CD4-positive, alpha-beta T cell treated with Interleukin-2 at 100 ng/mL for 4 hours (primary cell): ENCODE data around the gene NFIC.
A peak's percentile ranks its signal among the peaks of the same experiment; 100 is the strongest.

Experiments
- DNase-seq: peaks from one replicate; pipeline ENCODE4 v3.0.0-alpha.2; 2020; ENCODE audit warnings: low spot score

Gene NFIC

DNA sequence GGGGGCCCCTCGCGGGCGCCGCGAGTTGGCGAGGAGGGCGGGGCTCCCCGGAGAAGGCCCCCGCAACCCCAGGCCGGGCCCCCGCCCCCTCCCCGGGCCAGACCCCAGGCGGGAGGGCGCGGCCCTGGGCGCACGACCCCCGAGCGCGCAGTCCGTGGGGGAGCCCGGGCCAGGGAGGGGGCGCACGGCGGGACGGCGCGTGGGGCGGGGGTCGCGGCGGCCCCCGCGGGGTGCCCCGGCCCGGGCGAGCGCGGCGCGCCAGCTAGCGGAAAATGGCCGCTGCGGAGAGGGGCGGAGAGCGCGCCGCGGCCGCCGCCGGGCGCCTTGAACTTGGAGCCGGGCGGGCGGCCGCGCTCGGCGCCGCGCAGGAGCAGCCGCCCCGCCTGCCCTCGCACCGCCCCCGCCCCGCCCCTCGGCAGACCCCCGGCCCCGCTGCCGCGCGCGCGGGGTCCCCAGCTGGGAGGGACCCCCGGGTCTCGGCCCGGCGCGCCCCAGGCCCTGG, 6.4 kb upstream of the NFIC start:
- no peak for DNase-seq

DNA sequence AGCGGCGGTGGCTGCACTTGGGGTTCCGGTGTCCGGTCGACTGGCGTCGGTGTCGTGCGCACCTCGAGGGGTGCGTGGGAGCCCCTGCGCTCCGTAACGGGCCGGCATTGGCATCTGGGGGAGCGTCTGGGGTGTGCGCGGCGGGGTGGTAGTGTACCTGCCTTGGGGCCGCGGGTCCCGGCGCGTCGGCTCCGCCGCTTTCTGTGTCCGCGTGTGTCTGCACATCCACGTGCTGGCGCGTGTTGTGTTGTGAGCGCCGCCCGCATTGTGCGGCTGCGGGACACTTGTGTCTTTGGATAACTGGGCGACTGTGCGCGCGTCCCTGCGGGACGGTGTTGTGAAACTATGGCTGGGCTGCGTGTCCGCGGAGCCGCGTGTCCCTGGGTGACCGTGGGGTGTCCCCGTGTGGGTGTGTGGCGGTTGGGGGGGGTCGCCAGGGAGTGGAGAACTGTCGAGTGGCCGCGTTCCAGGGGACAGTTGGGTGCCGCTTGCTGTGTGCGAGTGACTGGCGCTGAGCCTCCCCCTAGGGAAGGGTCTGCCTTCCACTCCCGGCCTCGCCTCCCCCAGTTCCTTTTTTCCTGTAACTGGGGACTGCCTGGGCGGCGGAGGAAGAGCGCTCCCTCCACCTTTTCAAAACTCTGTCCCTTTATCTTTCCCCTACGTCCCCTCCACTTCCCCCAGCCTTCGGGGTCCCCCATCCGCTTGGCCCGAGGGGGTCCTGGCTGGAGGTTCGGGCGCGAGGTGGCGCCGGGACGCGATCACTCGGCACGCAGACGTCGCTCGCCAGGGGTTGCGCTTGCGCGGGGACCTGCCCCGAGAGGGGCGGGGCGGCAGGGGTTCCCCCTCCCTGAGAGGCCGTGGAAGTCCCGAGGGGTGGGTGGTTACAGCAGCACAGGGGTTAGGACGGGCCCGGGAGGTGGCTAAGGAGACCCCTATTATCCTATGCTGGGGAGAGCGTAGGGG, 5.7 kb upstream of the NFIC start:
- peak; percentile 76 for DNase-seq

DNA sequence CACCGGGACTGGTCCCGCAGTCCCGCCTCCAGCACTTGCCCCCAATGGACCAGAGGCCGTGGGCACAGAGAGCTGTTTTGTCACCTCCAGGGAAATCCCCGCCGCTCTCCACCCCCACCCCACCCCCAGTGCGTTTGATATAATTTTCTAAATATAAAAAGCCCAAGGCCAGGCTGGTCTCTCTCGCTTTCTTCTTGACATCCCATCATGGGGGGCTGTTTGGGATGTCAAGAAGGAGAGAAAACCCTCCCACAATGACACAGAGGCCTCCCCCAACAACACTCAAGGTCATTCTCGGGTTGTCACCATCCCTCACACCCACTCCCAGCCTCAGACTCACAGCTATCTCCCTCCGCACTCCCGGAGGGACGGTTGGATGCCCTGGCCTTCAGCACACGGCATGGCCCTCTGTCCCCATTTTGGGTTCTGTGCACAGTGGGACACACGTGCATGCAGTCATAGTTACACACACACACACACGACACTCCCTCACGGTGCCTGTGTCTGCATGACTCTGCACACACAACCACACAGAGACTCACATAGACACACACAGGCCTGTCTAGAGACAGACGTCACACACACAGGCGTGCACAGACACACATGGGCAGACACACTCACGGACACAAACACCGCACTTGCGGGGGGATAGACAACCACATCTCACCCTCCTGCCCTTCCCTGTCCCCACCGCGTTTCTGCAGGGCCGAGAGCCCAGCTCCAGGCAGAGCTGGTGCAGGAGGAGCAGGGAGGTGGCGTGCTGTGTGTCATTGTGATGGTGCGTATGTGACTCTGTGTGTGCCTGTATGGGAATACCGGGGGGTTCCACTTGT, 4.8 kb upstream of the NFIC start:
- DNase-seq, result no peak

DNA sequence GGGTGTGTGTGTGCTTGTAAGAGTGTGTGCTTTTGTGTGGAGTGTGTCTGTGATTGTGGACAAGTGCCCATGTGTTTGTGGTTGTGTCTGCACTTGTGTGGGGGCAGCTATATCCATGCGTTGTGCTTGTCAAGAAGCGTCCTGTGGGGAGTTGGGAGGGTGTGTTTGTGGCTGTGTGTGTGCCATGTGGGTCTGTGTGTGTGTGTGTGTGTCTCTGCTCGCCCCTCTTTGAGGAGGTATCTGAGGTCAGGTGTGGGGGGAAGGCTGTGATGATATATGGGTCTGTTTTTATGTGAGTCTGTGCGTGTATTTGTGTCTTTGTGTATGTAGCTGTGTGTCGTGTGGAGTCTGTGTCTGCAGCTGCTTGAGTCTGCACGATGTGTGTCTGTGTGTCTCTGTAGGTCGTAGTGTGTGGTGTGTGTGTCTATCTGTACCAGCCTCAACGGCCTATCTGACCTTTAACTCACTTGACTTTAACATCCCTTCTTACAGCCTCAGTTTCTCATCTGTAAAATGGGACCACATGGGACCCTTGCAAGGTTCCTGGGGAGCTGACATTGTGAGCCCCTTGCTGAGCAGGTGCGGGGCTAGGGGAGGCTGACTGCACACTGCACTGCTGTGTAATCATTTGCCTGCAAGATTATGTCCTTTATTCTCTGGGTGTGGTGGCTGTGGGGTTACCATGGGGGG, 4.0 kb upstream of the NFIC start:
- no peak for DNase-seq

DNA sequence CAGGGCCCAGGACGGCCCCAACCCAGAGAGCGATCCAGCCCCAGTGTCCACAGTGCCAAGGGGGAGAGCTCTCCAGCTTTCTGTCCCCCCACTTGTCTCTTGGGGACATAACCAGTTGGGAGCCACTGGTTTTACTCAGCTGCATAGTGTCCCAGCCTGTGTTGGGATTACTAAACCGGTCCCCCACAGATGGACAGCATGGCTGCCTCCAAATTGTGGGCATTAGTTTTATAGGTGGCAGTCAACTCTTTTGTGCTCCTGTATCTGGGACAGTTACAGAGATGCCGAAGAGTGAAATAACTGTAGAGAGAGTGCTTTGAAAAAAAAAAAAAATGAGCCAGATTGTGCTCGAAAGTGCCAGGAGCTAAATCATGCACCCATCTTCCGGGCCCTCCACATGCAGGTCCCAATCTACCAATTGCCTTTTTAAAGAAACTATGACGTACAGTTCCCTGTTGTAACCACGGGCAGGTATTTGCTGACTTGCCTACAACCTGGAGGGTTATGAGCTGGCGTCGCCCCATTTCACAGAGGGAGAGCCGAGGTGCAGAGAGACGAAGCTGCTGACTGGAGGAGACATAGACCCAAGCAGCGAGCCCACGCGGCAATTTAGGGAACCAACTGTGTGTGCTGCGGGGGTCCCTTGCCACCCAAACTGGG, 2.4 kb upstream of the NFIC start:
- no peak for DNase-seq

DNA sequence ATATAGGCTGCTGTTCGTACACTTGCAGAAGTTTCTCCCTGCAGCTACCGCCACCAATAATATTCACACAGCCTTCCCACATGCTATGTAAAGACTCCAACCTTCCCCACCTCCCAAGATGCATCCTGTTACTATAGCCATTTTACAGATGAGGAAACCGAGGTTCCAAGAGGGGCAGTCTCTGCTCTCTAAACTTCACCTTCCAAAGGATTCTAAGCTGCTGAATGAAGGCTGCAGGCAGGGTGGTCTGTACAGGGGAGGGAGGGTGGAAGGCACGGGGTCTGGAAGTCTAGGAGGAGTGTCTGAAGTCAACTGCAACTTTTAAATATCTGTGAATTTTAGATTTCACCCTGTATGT, 1.9 kb upstream of the NFIC start:
- no peak for DNase-seq

DNA sequence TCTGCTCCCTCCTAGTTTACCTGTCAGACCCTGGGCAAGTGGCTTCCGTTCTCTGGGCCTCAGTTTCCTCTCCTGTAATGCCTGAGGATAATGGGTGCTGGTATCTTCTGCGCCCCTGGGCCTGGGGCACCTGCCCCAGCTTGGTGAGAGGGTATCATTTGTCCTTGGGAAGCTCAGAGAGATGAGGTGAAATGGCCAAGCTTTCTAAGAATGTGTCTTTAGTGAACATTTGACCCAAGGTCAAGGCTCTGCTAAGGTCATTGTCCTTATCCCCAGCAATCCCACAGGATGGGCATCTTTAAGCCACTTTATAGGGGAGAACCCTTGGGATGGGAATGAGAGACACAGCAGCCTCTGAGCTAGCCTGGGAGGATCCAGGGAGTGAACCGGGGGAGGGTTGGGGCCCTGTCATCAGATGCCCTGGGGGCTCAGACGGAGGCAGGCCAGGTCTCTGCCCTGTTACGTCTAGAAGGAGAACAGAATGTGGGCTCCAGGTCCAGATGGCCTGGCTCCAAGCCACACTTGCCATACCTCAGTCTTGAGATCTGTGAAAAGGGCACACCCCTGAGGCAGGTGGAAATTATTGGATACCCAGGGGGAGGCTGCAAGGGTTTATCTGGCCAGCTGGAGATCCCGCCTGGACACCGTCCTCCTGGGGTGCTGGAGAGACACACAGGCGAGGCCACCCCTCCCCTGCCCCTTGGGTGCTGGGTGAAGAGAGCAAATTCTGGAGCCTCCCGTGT, 1.1 kb upstream of the NFIC start:
- no peak for DNase-seq

DNA sequence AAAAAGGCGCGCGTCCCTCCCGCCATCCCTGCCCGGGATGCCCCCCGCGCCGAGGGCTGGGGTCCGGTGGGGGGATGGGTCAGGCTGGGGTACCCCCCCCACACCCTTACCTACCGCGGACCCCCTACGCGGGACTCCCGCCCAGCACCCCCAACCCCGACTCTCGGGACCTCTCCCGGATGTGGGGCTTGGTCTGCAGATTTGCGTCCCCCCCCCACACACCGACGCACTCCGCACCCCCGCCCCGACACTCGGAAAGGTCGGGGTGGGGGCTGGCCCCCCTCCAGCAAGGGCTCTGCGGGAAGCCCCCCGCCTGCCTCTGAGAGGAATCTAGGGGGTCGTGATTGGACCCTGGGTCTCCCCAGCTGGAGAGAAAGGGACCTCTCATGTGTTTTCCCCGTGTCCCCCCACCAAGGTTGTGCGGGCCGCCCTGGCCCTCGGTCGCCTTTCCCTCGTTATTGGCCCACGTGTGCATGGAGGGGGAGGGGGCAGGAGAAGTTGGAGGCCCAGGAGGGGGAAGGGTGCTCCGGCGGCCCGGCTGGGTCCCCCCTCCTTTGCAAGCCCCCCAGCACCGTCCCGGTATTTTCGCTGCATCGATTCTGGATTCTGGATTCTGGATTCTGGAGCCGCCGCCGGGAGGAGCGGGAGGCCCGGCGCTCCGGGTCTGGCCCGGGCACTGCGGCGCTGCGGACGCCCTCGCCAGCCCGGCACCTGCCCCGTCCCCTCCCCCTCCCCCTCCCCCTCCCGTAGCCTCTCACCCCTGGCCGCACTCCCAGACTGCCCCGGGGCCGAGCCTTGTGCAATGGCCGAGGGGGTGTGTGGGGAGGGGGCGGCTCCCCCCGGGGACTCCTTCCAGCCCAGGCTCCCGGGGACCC, 607 bp downstream of the NFIC start:
- no peak for DNase-seq

GRCh38 chr19:3367628-3368440, 1.5 kb downstream of the NFIC start:
- DNase-seq, result no peak

- no peak for DNase-seq
Measured at GRCh38 chr19:3368441-3368795, 2.0 kb downstream of the NFIC start.

DNA sequence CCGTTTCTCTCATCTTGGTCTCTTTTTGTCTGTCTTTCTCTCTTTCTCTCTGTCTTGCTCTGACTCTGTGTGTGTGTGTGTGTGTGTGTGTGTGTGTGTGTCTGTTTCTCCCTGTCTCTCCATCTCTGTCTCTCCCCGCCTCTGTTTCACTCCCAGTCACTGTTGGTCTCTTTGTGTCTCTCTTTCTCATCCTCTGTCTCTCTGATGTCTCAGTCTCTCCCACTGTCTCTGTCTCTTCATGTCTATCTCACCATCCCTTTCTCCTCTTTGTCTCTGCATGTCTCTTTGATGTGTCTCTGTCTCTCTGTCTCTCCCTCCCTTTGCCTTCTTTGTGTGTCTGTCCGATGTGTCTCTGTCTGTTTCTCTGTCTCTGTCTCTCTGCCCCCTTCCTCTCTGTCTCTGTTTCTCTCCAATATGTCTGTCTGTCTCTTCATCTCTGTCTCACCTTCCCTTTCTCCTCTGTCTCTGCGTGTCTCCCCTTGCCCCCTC, 2.5 kb downstream of the NFIC start:
- no peak for DNase-seq

GRCh38 chr19:3369337-3370213, 3.2 kb downstream of the NFIC start:
- no peak for DNase-seq

GRCh38 chr19:3370214-3370720, 3.9 kb downstream of the NFIC start:
- no peak for DNase-seq

DNA sequence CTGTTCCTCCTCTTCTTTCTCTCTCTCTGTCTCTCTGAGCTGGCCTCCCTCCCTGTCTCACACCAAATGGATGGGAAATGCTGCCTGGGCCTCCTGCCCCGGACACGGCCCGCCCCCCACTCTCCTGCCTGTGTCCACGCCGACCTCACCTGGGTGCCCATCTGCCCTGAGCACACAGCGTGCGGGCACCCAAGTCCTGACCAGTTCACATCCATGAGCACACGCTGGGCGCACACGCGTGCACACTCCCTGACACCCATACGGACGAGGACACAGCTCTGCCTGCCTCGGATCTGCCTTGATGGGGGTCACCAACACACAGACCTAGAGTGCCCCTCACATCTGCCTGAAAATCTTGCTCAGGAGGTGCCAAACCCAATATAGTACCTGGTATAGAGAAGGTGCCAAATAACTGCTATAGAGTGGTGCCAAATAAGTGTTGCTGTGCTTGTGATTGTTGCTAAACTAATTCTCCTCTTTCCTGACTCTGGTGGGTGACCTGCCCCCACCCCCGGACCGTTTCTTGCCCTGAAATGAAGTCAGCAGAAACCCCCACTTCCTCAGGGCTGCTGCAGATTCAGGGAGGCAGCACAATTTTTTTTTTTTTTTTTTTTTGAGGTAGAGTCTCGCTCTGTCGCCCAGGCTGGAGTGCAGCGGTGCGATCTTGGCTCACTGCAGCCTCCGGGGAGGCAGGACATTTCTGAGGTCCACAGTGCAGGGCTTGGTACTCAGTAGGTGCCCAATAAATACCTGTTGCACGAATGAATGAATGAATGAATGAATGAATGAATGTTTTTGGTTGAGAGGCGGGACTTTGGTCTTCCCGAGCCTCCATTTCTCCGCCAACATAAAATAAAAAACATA, 4.6 kb downstream of the NFIC start:
- no peak for DNase-seq

DNA sequence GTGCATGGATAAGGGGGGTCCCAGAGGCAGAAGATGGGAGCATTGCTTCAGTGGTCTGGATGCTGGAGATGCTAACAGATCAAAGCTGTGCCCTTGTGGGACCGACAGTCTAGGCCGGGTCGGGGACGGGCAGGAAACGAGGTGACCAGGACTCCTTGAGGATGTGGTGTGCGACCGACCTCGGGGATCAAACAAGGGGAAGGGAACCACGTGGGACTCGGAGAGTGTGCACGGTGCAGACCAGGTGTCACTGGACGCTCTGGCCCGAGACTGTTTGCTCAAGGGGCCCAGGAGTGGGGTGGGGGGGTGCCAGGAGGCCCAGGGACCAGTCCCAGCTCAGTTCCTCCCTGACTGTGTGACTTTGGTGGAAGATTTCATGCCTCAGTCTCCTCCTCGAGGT, 6.0 kb downstream of the NFIC start:
- DNase-seq, result no peak

DNA sequence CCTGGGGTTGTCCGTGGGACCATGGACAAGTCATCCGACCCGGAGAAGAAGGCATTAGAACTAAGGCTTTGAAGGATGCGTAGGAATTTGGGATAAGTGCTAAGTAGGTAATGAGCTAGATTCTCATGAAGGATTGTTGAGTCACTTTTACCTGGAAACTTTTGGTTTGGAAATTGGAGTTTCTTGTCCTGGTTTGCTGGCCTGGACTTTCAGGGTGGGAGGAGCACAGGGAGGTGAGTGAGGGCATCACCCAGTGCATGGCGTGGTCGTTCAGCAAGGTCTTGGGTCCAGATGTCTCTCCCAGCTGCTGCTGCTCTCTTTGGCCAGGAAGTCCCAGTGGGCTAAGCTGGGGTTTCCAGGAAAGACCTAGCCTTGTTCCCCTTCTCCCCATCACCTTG, 7.6 kb downstream of the NFIC start:
- no peak for DNase-seq
